ELF-1 (cell line): ENCODE results near the gene ZNF382.

Experiments used
- DNase-seq: peaks from one replicate; pipeline ENCODE4 v3.0.0-alpha.2; 2016; ENCODE audit warnings: low read depth, low spot score

ZNF382 gene

DNA sequence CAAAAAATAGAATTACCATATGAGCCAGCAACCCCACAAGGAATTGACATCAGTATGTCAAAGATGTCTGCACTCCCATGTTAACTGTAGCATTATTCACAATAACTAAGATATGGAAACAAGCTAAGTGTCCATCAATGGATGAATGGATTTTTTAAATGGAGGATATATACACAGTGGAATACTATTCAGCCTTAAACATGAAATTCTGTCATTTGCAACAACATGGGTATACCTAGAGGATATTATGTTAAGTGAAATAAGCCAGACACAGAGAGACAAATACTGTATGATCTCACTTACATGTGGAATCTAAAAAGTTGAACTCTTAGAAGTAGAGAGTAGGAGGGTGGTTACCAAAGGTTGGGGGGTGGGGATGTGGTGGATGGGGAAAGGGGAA lies 74.3 kb downstream of the ZNF382 start:
- DNase-seq = no peak
